ENCODE data around the gene STK38. TPM values are rescaled to one million over a fixed set of nuclear protein-coding genes. Genes with fewer than 3 reads are reported as not detected.

The STK38 gene
- total and polyA plus RNA-seq, 2 of the 4 experiments (the other 2 are of a cell fraction) = 10.6 to 19.7 TPM

DNA sequence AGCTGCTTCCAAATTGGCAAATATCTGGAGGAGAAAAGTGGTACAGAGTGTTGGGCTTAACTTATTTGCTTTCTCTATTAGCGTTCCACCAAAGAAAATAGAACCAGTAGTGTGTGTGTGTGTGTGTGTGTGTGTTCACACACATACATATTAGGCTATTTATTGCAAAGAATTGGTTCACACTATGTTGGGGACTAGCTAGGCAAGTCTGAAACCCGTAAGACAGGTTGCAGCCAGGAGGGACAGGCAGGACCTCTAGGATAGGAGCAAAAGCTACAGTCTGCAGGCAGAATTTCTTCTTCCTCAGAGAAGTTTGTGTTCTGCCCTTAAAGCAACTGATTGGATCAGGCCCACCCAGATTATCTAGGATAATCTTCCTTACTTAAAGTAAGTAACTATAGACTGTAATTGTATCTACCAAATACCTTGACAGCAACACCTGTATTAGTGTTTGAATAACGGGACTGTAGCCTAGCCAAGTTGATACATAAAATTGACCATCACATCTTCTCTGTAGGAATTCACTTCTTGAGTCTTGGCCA, 91.7 kb downstream of the STK38 start:
- no peak overlapping the region for H3K27ac ChIP-seq (ENCODE audit: insufficient read depth, low read length)
- intact Hi-C loops (cut with micrococcal nuclease) (no loop called here), in situ Hi-C loops (cut with MboI; ENCODE audit: low sequenced_read_pairs) (no loop called here), dilution Hi-C loops (cut with HindIII; ENCODE audit: low sequenced_read_pairs, unreplicated experiment) (no loop called here)
- H3K9me1 ChIP-seq (ENCODE audit: insufficient read depth, low read length) = 0 out of 2 replicates have a peak, but pooled peaks cover 3% of the 10 kb centered on the region
- ChIA-PET POLR2A (ENCODE audit: unreplicated experiment) (no interaction called here), CTCF (no interaction called here)
- no peak overlapping the region for H3K4me2 ChIP-seq (ENCODE audit: low read depth, low read length)
- H3K27me3 ChIP-seq (ENCODE audit: control insufficient read depth, insufficient read depth, low read length) = no peaks in the 10 kb centered on the region
- peaks cover 58% of the 10 kb centered on the region for H4K20me1 ChIP-seq (ENCODE audit: insufficient read depth, low read length)
- ATAC-seq (ENCODE audit: low read depth) = no peak
- H3K4me3 ChIP-seq (ENCODE audit: insufficient read depth, low read depth, low read length) = no peak overlapping the region
- no peak overlapping the region for H3K4ac ChIP-seq (ENCODE audit: low read depth, low read length)
- no peak overlapping the region for H2BK5ac ChIP-seq (ENCODE audit: low read depth, low read length, poor library complexity, severe bottlenecking)
- no peak overlapping the region for H3K14ac ChIP-seq (replicated peaks; ENCODE audit: low read depth, low read length)
- no peak overlapping the region for H2AFZ ChIP-seq (replicated peaks; ENCODE audit: low read length, poor library complexity)
- no peak overlapping the region for H2BK20ac ChIP-seq (ENCODE audit: low read depth, low read length)
- no peak overlapping the region for H3K23ac ChIP-seq (ENCODE audit: low read depth, low read length)
- no peak overlapping the region for H4K5ac ChIP-seq (ENCODE audit: low read depth, low read length)
- H2AK9ac ChIP-seq (replicated peaks; ENCODE audit: low read depth, low read length, poor library complexity) = no peak overlapping the region
- H3K79me1 ChIP-seq (ENCODE audit: low read depth in 1 of 2, low read length in 2 of 2) = peaks cover 11 to 60% of the 10 kb centered on the region in 2 experiments
- H2BK120ac ChIP-seq (ENCODE audit: low read depth, low read length) = no peak overlapping the region
- WGBS, 2 experiments (ENCODE audit: extremely low coverage in 2 of 2, insufficient read length in 1 of 2) = no CpG with 5 or more reads among the region's 3 CpGs
- no peak overlapping the region for H3K18ac ChIP-seq (ENCODE audit: low read depth, low read length)
- H3K4me1 ChIP-seq (ENCODE audit: control insufficient read depth, insufficient read depth, low read length) = no peaks in the 10 kb centered on the region
- H3K56ac ChIP-seq (ENCODE audit: extremely low read depth, insufficient read depth, low read length) = no peak overlapping the region
- H4K91ac ChIP-seq (ENCODE audit: insufficient read depth, low read depth, low read length) = no peak overlapping the region
- TF ChIP-seq MAZ (IDR thresholded peaks at IDR 0.05; ENCODE audit: borderline replicate concordance, low read depth, low read length) = no peak
- no peak for TF ChIP-seq SMC3 (IDR thresholded peaks at IDR 0.05; ENCODE audit: low read depth, low read length)
- TF ChIP-seq NFE2L2 (IDR thresholded peaks at IDR 0.05; ENCODE audit: low read depth, low read length) = no peak
- no peak for TF ChIP-seq MAFK (IDR thresholded peaks at IDR 0.05; ENCODE audit: low read depth, low read length)
- TF ChIP-seq CEBPB (IDR thresholded peaks at IDR 0.05; ENCODE audit: low read depth, low read length) = no peak
- TF ChIP-seq RAD21 (IDR thresholded peaks at IDR 0.05; ENCODE audit: low read length) = no peak
- TF ChIP-seq, protein P1, sequence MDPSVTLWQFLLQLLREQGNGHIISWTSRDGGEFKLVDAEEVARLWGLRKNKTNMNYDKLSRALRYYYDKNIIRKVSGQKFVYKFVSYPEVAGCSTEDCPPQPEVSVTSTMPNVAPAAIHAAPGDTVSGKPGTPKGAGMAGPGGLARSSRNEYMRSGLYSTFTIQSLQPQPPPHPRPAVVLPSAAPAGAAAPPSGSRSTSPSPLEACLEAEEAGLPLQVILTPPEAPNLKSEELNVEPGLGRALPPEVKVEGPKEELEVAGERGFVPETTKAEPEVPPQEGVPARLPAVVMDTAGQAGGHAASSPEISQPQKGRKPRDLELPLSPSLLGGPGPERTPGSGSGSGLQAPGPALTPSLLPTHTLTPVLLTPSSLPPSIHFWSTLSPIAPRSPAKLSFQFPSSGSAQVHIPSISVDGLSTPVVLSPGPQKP (IDR thresholded peaks at IDR 0.05; ENCODE audit: borderline replicate concordance, low read depth, low read length) = no peak
- no peak for TF ChIP-seq POLR2A (IDR thresholded peaks at IDR 0.05; ENCODE audit: low read depth, low read length)
- TF ChIP-seq, protein P2, sequence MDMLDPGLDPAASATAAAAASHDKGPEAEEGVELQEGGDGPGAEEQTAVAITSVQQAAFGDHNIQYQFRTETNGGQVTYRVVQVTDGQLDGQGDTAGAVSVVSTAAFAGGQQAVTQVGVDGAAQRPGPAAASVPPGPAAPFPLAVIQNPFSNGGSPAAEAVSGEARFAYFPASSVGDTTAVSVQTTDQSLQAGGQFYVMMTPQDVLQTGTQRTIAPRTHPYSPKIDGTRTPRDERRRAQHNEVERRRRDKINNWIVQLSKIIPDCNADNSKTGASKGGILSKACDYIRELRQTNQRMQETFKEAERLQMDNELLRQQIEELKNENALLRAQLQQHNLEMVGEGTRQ (IDR thresholded peaks at IDR 0.05; ENCODE audit: low read depth, low read length) = no peak
- no peak for TF ChIP-seq CHD1 (IDR thresholded peaks at IDR 0.05; ENCODE audit: low read depth, low read length)
- TF ChIP-seq FOS (IDR thresholded peaks at IDR 0.05; ENCODE audit: low read depth, low read length) = no peak
- no peak for TF ChIP-seq RFX5 (IDR thresholded peaks at IDR 0.05; ENCODE audit: low read depth, low read length)
- TF ChIP-seq MXI1 (IDR thresholded peaks at IDR 0.05; ENCODE audit: borderline replicate concordance, low read depth, low read length) = no peak
- TF ChIP-seq, protein P3, sequence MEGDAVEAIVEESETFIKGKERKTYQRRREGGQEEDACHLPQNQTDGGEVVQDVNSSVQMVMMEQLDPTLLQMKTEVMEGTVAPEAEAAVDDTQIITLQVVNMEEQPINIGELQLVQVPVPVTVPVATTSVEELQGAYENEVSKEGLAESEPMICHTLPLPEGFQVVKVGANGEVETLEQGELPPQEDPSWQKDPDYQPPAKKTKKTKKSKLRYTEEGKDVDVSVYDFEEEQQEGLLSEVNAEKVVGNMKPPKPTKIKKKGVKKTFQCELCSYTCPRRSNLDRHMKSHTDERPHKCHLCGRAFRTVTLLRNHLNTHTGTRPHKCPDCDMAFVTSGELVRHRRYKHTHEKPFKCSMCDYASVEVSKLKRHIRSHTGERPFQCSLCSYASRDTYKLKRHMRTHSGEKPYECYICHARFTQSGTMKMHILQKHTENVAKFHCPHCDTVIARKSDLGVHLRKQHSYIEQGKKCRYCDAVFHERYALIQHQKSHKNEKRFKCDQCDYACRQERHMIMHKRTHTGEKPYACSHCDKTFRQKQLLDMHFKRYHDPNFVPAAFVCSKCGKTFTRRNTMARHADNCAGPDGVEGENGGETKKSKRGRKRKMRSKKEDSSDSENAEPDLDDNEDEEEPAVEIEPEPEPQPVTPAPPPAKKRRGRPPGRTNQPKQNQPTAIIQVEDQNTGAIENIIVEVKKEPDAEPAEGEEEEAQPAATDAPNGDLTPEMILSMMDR (conservative IDR thresholded peaks at IDR 0.05; ENCODE audit: low read depth, low read length) = no peak
- no peak for TF ChIP-seq BHLHE40 (IDR thresholded peaks at IDR 0.05; ENCODE audit: low read depth, low read length)
- no peak for TF ChIP-seq RCOR1 (IDR thresholded peaks at IDR 0.05; ENCODE audit: insufficient replicate concordance, low read length)
- DNase-seq = no peak
- H4K8ac ChIP-seq (ENCODE audit: low read depth in 2 of 2, low read length in 2 of 2) = no peak overlapping the region
- no peaks in the 10 kb centered on the region for H3K9me3 ChIP-seq (ENCODE audit: control insufficient read depth, insufficient read depth, low read length)
- no peak overlapping the region for H3K9ac ChIP-seq (ENCODE audit: low read depth, low read length)
- no peak overlapping the region for H2AK5ac ChIP-seq (ENCODE audit: low read depth, low read length)
- no peak overlapping the region for H2BK15ac ChIP-seq (ENCODE audit: low read depth, low read length)
- no TSS peak for BruUV-seq (replicated peaks)
- peaks cover 5% of the 10 kb centered on the region; the same call in 1 of the 2 replicates for H3K36me3 ChIP-seq (ENCODE audit: control insufficient read depth, insufficient read depth, low read length)
